ENCODE measurements around the gene GFAP.

GFAP gene

GRCh38 chr17:44940768-44941167, 25.5 kb upstream of the GFAP start:
- Mint-ChIP-seq H3K36me3 (no peaks in the 10 kb centered on the region), H3K27ac (peak overlapping the region; percentile 2), H3K9me3 (peaks cover 0 to 2% of the 10 kb centered on the region in 2 donors), H3K4me3 (no peak overlapping the region), H3K27me3 (no peaks in the 10 kb centered on the region), H3K4me1 (peaks cover 0 to 2% of the 10 kb centered on the region in 2 donors)
- no peak for ATAC-seq (replicated peaks)
- no peak for DNase-seq

GRCh38 chr17:44940317-44940716, 25.0 kb upstream of the GFAP start:
- no peak for DNase-seq
- H3K4me3 Mint-ChIP-seq: no peak overlapping the region

GRCh38 chr17:44935116-44935515, 19.8 kb upstream of the GFAP start:
- H3K4me3 Mint-ChIP-seq: no peak overlapping the region
- no peaks in the 10 kb centered on the region for H3K27me3 Mint-ChIP-seq
- H3K27ac Mint-ChIP-seq: no peak overlapping the region
- ATAC-seq (replicated peaks): peak in 1 of 2 donors; percentile 5
- H3K9me3 Mint-ChIP-seq: peaks cover 0 to 2% of the 10 kb centered on the region in 2 donors
- no peaks in the 10 kb centered on the region for H3K4me1 Mint-ChIP-seq
- no peak for DNase-seq
- no peaks in the 10 kb centered on the region for H3K36me3 Mint-ChIP-seq

More at GRCh38 chr17:44940317-44940716, 25.0 kb upstream of the GFAP start:
- H3K27ac Mint-ChIP-seq: no peak overlapping the region
- no peaks in the 10 kb centered on the region for H3K27me3 Mint-ChIP-seq
- peaks cover 0 to 2% of the 10 kb centered on the region in 2 donors for H3K9me3 Mint-ChIP-seq
- no peaks in the 10 kb centered on the region for H3K36me3 Mint-ChIP-seq
- peaks cover 0 to 2% of the 10 kb centered on the region in 2 donors for H3K4me1 Mint-ChIP-seq
- no peak for ATAC-seq (replicated peaks)

- H3K36me3 Mint-ChIP-seq: no peaks in the 10 kb centered on the region
- H3K27ac Mint-ChIP-seq: no peak overlapping the region
- no peaks in the 10 kb centered on the region for H3K4me1 Mint-ChIP-seq
Measured at GRCh38 chr17:44934745-44935105, 19.4 kb upstream of the GFAP start.

GRCh38 chr17:44933824-44934744, 18.8 kb upstream of the GFAP start:
- H3K4me3 Mint-ChIP-seq: no peak overlapping the region
- H3K27ac Mint-ChIP-seq: peak overlapping the region; percentile 25
- H3K36me3 Mint-ChIP-seq: no peaks in the 10 kb centered on the region
- H3K9me3 Mint-ChIP-seq: peaks cover 0 to 2% of the 10 kb centered on the region in 2 donors
- no peaks in the 10 kb centered on the region for H3K4me1 Mint-ChIP-seq
- DNase-seq (no peak), ATAC-seq (replicated peaks) (no peak)
- no peaks in the 10 kb centered on the region for H3K27me3 Mint-ChIP-seq

More at GRCh38 chr17:44934745-44935105, 19.4 kb upstream of the GFAP start:
- H3K4me3 Mint-ChIP-seq: no peak overlapping the region
- ATAC-seq (replicated peaks): no peak
- DNase-seq: no peak
- peaks cover 0 to 2% of the 10 kb centered on the region in 2 donors for H3K9me3 Mint-ChIP-seq
- no peaks in the 10 kb centered on the region for H3K27me3 Mint-ChIP-seq

- no peak for ATAC-seq (replicated peaks)
- no peaks in the 10 kb centered on the region for H3K4me1 Mint-ChIP-seq
- H3K4me3 Mint-ChIP-seq: no peak overlapping the region
- no peaks in the 10 kb centered on the region for H3K36me3 Mint-ChIP-seq
- no peak overlapping the region for H3K27ac Mint-ChIP-seq
- no peaks in the 10 kb centered on the region for H3K9me3 Mint-ChIP-seq
- H3K27me3 Mint-ChIP-seq: no peaks in the 10 kb centered on the region
- no peak for DNase-seq
Measured at GRCh38 chr17:44932787-44933097, 17.4 kb upstream of the GFAP start.

- H3K27ac Mint-ChIP-seq: no peak overlapping the region
- H3K4me1 Mint-ChIP-seq: no peaks in the 10 kb centered on the region
- H3K4me3 Mint-ChIP-seq: no peak overlapping the region
- H3K9me3 Mint-ChIP-seq: no peaks in the 10 kb centered on the region
- no peaks in the 10 kb centered on the region for H3K27me3 Mint-ChIP-seq
- DNase-seq: no peak
- ATAC-seq (replicated peaks): no peak
- no peaks in the 10 kb centered on the region for H3K36me3 Mint-ChIP-seq
Measured at GRCh38 chr17:44932096-44932786, 16.9 kb upstream of the GFAP start.

GRCh38 chr17:44931376-44931775, 16.1 kb upstream of the GFAP start:
- Mint-ChIP-seq H3K4me1 (no peaks in the 10 kb centered on the region), H3K4me3 (no peak overlapping the region), H3K27ac (peak overlapping the region; percentile 14), H3K36me3 (no peaks in the 10 kb centered on the region), H3K9me3 (no peaks in the 10 kb centered on the region), H3K27me3 (no peaks in the 10 kb centered on the region)
- ATAC-seq (replicated peaks) (no peak), DNase-seq (no peak)

- Mint-ChIP-seq H3K4me1 (no peaks in the 10 kb centered on the region), H3K27ac (no peak overlapping the region), H3K36me3 (no peaks in the 10 kb centered on the region), H3K9me3 (no peaks in the 10 kb centered on the region), H3K27me3 (no peaks in the 10 kb centered on the region), H3K4me3 (no peak overlapping the region)
- ATAC-seq (replicated peaks) (no peak), DNase-seq (no peak)
Measured at GRCh38 chr17:44930667-44931066, 15.4 kb upstream of the GFAP start.

- no peak overlapping the region for H3K27ac Mint-ChIP-seq
- no peaks in the 10 kb centered on the region for H3K36me3 Mint-ChIP-seq
- no peaks in the 10 kb centered on the region for H3K4me1 Mint-ChIP-seq
- ATAC-seq (replicated peaks): no peak
- DNase-seq: no peak
- no peaks in the 10 kb centered on the region for H3K9me3 Mint-ChIP-seq
- H3K27me3 Mint-ChIP-seq: no peaks in the 10 kb centered on the region
- no peak overlapping the region for H3K4me3 Mint-ChIP-seq
Measured at GRCh38 chr17:44928950-44929720, 13.8 kb upstream of the GFAP start.

GRCh38 chr17:44928136-44928535, 12.8 kb upstream of the GFAP start:
- ATAC-seq (replicated peaks) (no peak), DNase-seq (no peak)
- Mint-ChIP-seq H3K36me3 (no peaks in the 10 kb centered on the region), H3K4me1 (no peaks in the 10 kb centered on the region), H3K27me3 (no peaks in the 10 kb centered on the region), H3K4me3 (no peak overlapping the region), H3K9me3 (no peaks in the 10 kb centered on the region), H3K27ac (no peak overlapping the region)

- DNase-seq (no peak), ATAC-seq (replicated peaks) (no peak)
- no peak overlapping the region for H3K4me3 Mint-ChIP-seq
- H3K9me3 Mint-ChIP-seq: no peaks in the 10 kb centered on the region
- H3K36me3 Mint-ChIP-seq: no peaks in the 10 kb centered on the region
- H3K27me3 Mint-ChIP-seq: peaks cover 0 to 3% of the 10 kb centered on the region in 2 donors
- H3K27ac Mint-ChIP-seq: no peak overlapping the region
- H3K4me1 Mint-ChIP-seq: no peaks in the 10 kb centered on the region
Measured at GRCh38 chr17:44927696-44928095, 12.4 kb upstream of the GFAP start.

- H3K4me1 Mint-ChIP-seq: no peaks in the 10 kb centered on the region
- no peak overlapping the region for H3K4me3 Mint-ChIP-seq
- H3K36me3 Mint-ChIP-seq: no peaks in the 10 kb centered on the region
- H3K27ac Mint-ChIP-seq: no peak overlapping the region
- DNase-seq (no peak), ATAC-seq (replicated peaks) (no peak)
- H3K27me3 Mint-ChIP-seq: peaks cover 6 to 10% of the 10 kb centered on the region in 2 donors
- no peaks in the 10 kb centered on the region for H3K9me3 Mint-ChIP-seq
Measured at GRCh38 chr17:44926821-44927525, 11.7 kb upstream of the GFAP start.

Measured in stimulated activated naive B cell treated with anti-CD40 and anti-IgM and Interleukin-4, amounts not matched to agents 10 μg/mL and 1 μg/mL and 100 μg/mL, for 72 hours (primary cell).